Bronchial epithelial cell (primary cell): Measurements from ENCODE around the gene TRIM69. TPM values are rescaled to one million over a fixed set of nuclear protein-coding genes. Genes with fewer than 3 reads are reported as not detected.
"Not testable (repeated sequence)": the region's sequence is repeated elsewhere in the genome, so short reads cannot be mapped to it uniquely, and the experiment has no call there.

Experiments used
- DNase-seq: peaks from one replicate; pipeline ENCODE4 v3.0.0-alpha.2; 2010; ENCODE audit warnings: low read depth
- FAIRE-seq: peaks from 2 replicates; lab custom pipeline; 2011; peaks lifted over from hg19 to GRCh38; lab: Jason Lieb, UNC
- H3K27me3 ChIP-seq: 2 replicates; pipeline ENCODE4 v1.5.1; 2011; ENCODE audit warnings: low read length; ENCODE audit not compliant: control insufficient read depth, insufficient read depth
- H3K36me3 ChIP-seq: 2 replicates; pipeline ENCODE4 v1.5.1; 2011; ENCODE audit warnings: low read length; ENCODE audit not compliant: control insufficient read depth, insufficient read depth
- H3K4me3 ChIP-seq: 2 replicates; pipeline ENCODE4 v1.5.1; 2011; ENCODE audit warnings: mild to moderate bottlenecking, low read depth, low read length, control low read depth
- CTCF ChIP-seq: IDR thresholded peaks from 2 replicates; pipeline ENCODE4 v1.5.1; 2011; ENCODE audit warnings: mild to moderate bottlenecking, moderate library complexity, low read length, control low read depth, inconsistent platforms; ENCODE audit not compliant: insufficient read depth, severe bottlenecking
- total RNA-seq: library from RNA; depleted of rRNA; stranded (reverse); fragments of >200 nt; gene quantifications from 2 replicates; pipeline ENCODE4 v1.2.1, GENCODE V29; 2014

Gene TRIM69
- total RNA-seq, 1 donor from 2014 or later, result 7.1 TPM

- FAIRE-seq (no peak), DNase-seq (no peak)
- H3K4me3 ChIP-seq, result no peak overlapping the region
- no peaks in the 10 kb centered on the region for H3K36me3 ChIP-seq
- peaks cover 2% of the 10 kb centered on the region for H3K27me3 ChIP-seq
- no peak for TF ChIP-seq CTCF
These were observed 39.3 kb upstream of the TRIM69 start for GRCh38 chr15:44697014-44697413.

GRCh38 chr15:44698641-44699040 is 37.7 kb upstream of the TRIM69 start:
- Histone ChIP-seq H3K27me3 (peaks cover 2% of the 10 kb centered on the region), H3K36me3 (no peaks in the 10 kb centered on the region), H3K4me3 (no peak overlapping the region)
- no peak for DNase-seq
- no peak for FAIRE-seq
- no peak for TF ChIP-seq CTCF

- FAIRE-seq, H3K36me3 ChIP-seq, H3K27me3 ChIP-seq, H3K4me3 ChIP-seq, DNase-seq: not testable (repeated sequence)
These were observed 35.7 kb upstream of the TRIM69 start for GRCh38 chr15:44700676-44701075.

- no peak for DNase-seq
- FAIRE-seq, result no peak
- H3K27me3 ChIP-seq, result no peaks in the 10 kb centered on the region
- no peak for TF ChIP-seq CTCF
- H3K36me3 ChIP-seq, result no peaks in the 10 kb centered on the region
- H3K4me3 ChIP-seq, result no peak overlapping the region
These were observed 30.3 kb upstream of the TRIM69 start for GRCh38 chr15:44705986-44706385.

- FAIRE-seq, result no peak
- DNase-seq, result no peak
- no peak for TF ChIP-seq CTCF
- Histone ChIP-seq H3K4me3 (no peak overlapping the region), H3K36me3 (no peaks in the 10 kb centered on the region), H3K27me3 (no peaks in the 10 kb centered on the region)
These were observed 29.9 kb upstream of the TRIM69 start for GRCh38 chr15:44706401-44706800.

GRCh38 chr15:44706946-44707636 is 29.2 kb upstream of the TRIM69 start:
- TF ChIP-seq CTCF, result no peak
- Histone ChIP-seq H3K4me3 (no peak overlapping the region), H3K36me3 (no peaks in the 10 kb centered on the region), H3K27me3 (no peaks in the 10 kb centered on the region)
- no peak for FAIRE-seq
- peak; percentile 85 for DNase-seq
